ENCODE data around the gene COL6A5.

DNA sequence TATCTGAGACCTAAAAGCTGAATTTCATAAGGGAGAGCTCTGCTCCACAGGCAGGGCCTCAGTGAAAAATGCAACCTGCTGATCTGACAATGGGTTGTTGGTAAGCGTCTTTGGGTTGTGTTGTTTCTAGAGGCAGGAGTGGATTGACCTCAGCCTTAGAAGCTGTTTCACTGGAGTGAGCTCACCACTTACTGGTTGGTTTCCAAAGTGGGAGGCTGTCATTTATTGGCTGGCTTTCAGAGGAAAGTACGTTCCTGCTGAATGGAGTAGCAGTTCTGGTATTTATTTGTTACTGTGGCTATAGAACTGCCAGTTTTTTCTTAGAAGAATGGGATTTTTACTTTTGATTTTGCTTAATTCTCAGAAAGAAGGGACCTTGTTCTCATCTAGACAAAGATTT, 29.3 kb upstream of the COL6A5 start:
- TF ChIP-seq CTCF (conservative IDR thresholded peaks at IDR 0.05), result no peak
- TF ChIP-seq EZH2 (IDR thresholded peaks at IDR 0.05; ENCODE audit: low read depth), result no peak

Measured in PC-9 (cell line).